ENCODE measurements around the gene CMIP. TPM values are rescaled to one million over a fixed set of nuclear protein-coding genes. Genes with fewer than 3 reads are reported as not detected.
A peak's percentile ranks its signal among the peaks of the same experiment; 100 is the strongest.
"Not testable (repeated sequence)": the region's sequence is repeated elsewhere in the genome, so short reads cannot be mapped to it uniquely, and the experiment has no call there.

Gene CMIP
- total RNA-seq, 1 donor from 2014 or later, result 10.5 TPM

DNA sequence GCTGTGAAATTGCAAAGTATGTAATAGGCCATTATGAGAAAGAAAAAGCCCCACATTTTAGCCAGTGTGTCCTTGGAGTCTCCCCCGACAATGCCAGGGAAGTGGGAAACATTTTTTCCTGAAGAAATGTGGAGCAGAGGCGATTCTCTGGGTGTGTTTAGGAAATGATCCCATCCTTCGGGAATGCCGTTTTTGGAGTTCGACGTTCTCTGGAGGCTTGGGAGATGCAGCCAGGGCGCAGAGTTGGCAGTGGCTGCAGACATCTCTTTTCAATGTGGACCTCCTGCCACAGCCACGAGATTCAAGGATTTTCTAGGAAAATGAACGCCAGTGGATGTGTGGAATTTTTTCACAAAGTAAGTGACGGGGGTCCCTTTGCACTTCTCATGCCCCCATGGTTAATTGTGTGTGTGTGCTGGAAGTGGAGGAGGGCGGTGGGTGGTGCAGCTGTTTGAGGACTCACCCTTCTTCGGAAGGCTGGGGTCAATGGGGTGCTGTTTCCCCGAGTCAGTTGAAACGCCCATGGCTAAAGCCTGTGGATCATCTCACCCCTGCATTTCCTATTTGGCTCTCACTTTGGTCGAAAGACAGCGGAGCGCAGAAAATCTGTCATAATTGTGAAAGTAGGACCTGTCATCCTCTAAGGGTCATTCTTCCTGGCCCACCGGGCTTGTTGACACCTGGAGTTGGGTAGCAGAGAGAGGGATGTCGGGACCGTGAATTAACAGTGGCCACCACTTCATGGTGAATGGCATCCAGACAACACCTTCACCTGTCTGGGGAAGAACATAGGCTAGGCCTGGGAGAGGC, 73.2 kb downstream of the CMIP start:
- ATAC-seq, result no peak
- intact Hi-C loops (cut with DNase I), result no loop called here
- no peak for DNase-seq (ENCODE audit: missing footprints)

DNA sequence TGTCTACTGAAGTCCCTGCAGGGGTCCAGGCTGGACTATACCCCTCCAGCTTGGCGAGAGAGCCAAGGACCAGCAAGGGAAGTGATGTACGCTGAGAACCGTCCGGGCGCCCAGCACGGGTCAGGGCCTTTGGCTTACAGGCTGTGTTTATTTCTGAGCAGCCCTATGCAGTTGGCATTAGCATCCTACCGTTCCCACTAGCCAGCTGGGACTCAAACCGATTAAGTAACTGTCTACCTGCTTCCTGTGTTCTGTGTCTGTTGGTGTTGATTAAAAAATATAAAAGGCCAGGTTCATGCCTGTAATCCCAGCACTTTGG, 73.8 kb downstream of the CMIP start:
- DNase-seq (ENCODE audit: missing footprints) (no peak), ATAC-seq (no peak)
- intact Hi-C loops (cut with DNase I), result no loop called here

DNA sequence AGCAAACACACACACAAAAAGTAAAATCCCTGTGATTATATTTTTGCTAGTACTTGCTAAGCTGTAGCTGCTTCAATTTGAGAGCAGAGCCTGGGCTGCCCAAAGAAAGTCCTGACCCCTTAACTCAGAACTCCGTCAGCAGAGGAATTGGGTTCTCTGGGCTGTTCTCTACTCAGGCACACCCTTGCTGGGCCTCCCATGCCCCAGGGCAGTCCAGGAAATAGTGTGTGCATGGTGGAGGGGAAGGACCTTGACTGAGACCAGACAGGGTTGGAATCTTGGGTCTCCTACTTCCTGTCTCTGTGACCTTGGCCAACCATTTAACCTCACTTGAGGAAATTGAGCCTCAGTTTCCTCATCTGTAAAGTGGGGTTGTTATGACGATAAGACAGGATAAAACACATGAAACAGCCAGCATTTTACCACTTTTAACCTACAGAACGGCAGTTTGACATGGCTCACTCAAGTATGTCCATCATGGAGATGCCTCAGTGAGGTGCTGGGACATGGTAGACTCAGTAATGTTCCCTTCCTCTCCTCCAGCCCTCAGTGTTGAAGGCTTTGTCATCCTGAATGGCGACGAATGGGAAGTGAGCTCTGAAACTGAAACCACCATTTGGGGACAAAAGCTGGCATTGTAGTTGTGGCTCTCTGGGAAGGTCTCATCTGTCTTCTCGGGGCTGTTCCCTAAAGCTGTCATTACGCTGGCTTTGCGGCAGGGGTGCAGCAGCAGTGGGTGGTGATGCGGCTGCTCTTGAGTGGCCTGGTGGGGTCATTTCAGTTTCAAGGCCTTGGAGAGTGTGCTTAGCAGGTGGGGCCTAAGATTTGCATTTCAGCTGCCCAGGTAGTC, 74.9 kb downstream of the CMIP start:
- no peak for DNase-seq (ENCODE audit: missing footprints)
- ATAC-seq, result peak; percentile 30
- intact Hi-C loops (cut with DNase I), result no loop called here

DNA sequence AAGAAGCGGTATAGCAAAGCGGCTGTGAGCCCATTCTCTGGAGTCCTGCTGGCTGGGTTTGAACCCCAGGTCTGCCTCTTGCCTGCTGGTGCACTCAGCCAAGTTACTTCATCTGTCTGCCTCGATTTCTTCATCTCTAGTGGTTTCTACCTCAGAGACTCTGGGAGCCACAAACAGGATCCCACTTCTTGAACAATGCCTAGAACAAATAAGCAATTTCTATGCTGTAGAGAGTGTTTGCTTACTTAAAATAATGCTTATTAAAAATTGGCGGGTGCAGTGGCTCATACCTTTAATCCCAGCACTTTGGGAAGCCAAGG, 75.5 kb downstream of the CMIP start:
- ATAC-seq (no peak), DNase-seq (ENCODE audit: missing footprints) (no peak)
- intact Hi-C loops (cut with DNase I), result no loop called here

DNA sequence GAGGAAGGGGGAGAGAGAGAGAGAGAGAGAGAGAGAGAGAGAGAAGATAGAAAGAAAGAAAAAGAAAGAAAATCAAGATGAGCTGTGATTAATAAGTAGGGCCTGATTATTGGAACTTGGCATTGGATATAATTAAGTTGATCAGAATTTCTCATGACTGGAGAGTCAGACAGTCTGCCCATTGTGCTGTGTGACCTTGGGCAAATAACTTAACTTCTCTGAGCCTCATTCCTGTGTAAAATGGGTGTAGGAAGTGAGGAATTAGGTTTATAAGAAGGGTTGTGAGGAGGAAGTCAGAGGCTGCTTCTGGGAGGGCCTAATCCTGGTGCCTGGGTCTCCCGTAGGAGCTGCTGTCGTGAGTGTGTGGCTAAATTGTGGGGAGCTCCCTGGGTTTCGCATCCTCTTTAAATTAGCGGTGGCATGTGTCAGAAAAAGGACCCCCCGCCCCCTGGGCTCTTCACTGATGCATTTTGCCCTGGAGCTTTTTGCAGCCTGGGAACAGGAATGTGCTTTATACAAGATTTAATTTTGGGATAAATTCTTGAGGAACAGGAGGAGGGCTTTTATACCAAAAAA, 76.0 kb downstream of the CMIP start:
- intact Hi-C loops (cut with DNase I), result no loop called here
- DNase-seq (ENCODE audit: missing footprints) (no peak), ATAC-seq (no peak)

DNA sequence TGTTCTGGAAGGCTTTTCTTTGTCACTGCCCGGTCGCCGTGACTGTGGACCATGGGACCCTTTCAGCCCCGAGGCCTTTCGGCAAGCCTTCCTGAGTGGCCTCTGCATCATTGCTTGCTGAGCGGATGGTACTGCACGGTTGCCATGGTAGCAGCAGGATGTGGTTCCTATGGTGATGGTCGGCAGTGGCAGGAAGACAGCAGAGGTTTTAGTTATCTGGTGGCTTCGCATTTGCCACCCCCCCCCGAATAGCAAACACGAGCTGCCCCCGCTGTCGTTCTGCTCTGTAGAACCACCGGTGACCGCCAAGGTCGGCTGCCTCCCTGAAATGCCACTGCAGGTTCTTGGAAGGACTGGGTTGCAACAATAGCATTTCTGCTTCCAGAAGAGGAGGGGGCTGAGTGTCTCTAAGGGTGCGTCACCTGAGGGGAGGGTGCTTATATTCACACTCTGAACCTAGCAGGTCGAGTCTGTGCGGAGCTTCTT, 76.6 kb downstream of the CMIP start:
- ATAC-seq (no peak), DNase-seq (ENCODE audit: missing footprints) (no peak)
- intact Hi-C loops (cut with DNase I), result no loop called here

DNA sequence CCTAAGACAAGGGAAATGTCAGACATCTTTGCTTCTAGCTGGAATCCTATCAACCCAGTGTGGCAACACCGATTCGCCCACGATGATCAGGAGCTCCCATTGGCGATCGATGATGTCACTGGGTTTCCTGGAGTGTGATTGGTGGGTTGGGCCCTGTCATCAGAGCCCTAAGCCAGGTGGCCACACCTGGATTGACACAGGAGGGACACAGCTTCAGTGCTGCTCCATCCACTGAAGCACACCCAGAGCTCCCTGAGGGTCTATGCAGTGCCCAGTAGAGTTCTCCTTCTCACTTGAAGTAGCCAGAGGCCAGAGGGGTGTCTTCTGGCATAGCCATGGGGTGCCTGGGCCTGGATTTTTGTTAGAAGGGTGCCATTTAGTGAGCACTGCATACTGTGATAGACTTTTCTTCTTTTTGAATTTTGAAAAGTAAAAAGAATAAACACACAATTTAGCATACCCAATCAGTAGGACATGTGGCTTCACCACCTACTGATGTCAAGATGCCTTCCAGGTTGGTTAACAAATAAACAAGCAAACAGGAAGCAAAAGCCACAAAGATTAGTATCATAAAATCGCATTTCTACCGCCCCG, 77.6 kb downstream of the CMIP start:
- intact Hi-C loops (cut with DNase I), result no loop called here
- no peak for DNase-seq (ENCODE audit: missing footprints)
- ATAC-seq, result no peak

DNA sequence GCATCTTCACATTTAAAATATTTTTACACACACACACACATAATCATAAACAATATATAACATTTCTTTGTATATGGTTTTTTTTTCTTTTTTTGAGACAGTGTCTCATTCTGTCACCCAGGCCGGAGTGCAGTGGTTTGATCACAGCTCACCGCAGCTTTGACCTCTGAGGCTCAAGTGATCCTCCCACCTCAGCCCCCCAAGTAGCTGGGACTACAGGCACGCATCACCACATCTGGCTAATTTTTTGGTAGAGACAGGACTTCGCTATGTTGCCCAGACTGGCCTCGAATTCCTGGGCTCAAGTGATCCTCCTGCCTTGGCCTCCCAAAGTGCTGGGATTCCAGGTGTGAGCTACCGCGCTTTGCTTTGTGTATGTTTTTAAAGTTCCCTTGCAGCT, 78.2 kb downstream of the CMIP start:
- intact Hi-C loops (cut with DNase I); DNase-seq (ENCODE audit: missing footprints); ATAC-seq: not testable (repeated sequence)

DNA sequence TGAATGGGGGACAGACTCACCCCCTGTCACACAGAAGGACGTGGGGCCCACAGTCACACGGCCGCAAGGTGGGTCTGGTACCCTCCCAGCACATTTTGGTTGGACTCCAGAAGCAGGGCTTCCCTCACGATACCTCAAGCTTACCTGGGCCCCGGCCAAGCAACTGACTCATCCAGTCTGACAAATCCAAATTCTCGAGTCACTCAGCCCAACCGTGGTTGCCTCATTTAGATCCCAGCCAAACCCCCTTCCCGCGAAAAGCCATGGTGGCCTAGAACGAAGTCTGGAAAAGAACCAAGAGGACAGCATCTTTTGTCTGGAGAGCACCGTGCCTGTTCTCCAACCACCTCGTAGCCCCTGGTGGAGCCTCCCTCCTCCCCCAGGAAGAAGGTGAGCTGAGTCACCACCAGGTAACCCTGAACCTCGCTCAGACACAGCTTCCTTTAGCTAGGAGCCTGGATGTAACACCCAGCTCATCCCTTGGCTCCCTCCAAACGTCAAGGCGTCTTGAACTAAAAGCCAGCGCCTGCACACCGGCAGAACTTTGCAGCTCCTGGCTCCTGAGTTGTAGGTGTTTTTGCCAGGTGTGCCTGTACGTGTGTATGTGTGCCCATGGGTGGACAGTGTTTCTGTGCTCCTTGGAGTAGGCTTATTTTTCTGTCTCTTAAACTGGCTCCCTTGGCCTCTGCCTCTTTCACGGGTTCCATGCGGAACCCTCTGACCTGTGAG, 78.9 kb downstream of the CMIP start:
- no peak for ATAC-seq
- DNase-seq (ENCODE audit: missing footprints), result no peak
- intact Hi-C loops (cut with DNase I), result no loop called here

DNA sequence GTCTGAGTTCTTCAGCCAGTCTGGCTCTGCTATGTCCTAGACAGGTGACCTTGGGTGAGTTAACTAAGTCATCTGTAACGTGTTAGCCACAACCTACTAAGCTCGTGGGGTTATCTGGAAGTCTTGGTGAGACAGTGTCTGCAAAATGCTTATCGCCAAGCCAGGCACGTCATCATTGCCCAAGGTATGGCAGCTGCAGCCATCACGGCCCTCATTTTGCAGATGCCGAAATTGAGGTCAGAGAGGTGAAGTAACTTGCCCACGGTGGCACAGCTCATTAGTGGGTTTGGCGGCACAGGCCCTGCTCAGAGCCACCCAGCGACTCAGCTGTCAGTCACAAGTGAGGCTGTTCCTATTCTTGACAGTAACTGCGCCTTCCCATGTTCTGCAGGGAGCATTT, 79.8 kb downstream of the CMIP start:
- DNase-seq (ENCODE audit: missing footprints), result no peak
- intact Hi-C loops (cut with DNase I), result no loop called here
- ATAC-seq, result no peak

DNA sequence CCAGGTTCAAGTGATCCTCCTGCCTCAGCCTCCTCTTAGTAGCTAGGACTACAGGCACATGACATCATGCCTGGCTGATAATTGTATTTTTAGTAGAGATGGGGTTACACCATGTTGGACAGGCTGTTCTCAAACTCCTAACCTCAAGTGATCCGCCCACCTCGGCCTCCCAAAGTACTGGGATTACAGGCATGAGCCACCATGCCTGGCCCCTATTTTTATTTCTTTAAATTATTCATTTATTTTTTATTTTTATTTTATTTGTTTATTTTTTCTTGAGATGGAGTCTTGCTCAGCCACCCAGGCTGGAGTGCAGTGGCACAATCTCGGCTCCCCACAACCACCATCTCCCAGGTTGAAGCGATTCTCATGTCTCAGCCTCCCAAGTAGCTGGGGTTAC, 80.3 kb downstream of the CMIP start:
- ATAC-seq; intact Hi-C loops (cut with DNase I); DNase-seq (ENCODE audit: missing footprints): not testable (repeated sequence)

DNA sequence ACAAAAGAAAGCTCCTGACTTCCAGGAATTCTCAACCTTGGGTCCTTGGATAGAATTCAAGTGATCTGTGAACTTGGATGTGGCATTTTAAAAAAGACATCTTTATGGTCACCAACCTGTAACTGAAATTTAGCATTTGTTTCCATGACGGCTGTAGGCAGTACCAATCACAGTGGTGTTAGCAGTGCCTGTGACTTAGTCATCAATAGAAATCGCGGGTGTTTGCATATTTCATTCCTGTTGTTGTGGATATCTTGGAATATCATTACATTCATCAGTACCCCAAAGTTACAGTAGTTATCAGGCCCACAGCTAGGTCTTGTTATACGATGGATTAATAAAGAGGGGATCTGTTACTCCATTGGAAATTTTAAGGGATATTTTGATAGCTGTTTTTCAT, 81.6 kb downstream of the CMIP start:
- ATAC-seq (no peak), DNase-seq (ENCODE audit: missing footprints) (no peak)
- intact Hi-C loops (cut with DNase I), result no loop called here

DNA sequence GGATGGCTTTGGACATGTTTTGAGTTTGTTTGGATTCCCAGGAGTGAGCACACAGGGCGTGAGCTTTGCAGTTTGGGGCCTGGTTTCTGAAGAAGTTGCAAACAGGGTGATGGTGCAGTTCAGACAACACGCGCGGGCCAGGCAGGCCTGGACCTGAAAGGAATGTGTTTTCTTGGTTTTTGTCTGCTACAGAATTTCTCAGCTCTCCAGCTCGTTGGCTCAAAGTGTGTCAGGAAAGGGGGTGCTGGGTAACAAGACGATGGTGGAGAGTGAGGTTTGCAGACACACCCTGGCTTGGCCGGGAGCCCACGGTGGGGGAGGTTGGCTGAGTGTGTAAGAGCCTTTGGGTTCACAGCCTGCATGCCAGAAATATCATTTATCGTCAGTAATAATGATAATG, 82.3 kb downstream of the CMIP start:
- DNase-seq (ENCODE audit: missing footprints) (no peak), ATAC-seq (peak; percentile 51)
- intact Hi-C loops (cut with DNase I), result no loop called here

DNA sequence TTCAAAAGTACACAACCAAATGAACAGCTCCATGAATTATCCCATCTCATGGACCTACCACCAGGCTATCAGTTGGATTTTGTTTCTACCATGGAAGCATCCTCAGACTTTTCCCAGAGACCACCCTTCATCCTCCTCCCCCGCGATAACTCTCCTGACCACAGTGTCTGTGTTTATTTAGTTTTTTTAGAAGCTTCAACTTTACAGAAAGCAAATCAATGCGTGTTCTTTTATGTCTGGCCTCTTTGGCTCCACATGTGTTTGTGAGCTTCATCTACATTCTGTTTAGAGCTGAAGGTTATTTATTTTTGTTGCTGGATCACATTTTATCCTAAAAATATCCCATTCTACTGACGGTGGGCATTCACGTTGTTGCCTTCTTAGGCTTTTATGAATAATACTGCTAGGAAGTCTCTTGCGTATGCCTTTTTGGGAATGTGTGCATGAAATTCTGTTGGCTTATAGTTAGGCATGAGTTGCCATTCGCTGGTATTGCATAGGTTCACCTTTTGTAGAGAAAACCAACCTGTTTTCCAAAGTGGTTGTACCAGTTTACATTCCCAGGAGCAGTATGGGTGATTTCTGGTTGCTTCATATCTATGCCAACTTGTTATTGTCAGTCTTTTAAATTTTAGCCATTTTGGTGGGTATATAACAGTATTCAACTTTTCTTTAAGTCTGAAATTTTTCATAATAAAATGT, 83.0 kb downstream of the CMIP start:
- ATAC-seq (no peak), DNase-seq (ENCODE audit: missing footprints) (no peak)
- intact Hi-C loops (cut with DNase I), result no loop called here

DNA sequence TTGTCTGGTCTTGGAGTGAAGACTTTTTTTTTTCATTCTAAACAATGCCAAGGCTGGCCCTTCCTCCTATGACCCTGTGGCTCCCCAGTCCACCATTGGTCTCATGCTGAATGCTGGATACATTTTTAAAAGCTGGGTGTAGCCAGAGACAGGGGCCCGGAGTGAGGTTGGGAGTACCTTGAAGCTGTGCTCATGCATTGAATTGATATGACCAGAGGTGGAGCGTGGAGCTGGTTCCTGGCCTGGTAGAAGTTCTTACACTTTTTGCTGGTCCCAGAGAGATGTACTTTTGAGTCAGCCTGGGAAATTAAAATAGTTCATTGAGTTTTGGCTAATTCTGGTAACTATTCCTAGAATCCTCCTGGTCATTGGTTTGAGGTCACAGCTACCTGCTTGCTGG, 83.6 kb downstream of the CMIP start:
- intact Hi-C loops (cut with DNase I), result no loop called here
- DNase-seq (ENCODE audit: missing footprints), result no peak

DNA sequence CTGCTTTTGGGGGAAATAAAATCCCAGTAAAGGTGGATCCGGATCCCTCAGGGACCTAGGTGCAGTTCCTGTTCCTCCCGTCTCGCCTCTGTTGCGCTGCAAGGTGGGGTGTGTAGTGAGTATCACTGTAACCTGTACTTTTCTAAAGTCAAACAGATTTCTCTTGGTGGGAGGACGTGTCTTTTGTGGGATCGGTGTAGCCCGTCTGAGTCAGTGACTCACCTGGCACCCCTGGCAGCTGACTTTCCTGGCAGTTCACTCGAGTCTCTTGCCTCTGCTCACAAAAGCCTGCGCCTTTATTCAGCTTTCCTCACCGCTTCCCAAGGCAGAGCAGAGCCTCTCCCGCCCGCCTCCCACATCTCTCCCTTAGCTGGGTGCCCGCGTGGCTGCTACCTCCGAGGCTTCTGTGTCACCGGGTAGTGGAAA, 85.7 kb downstream of the CMIP start:
- ATAC-seq (no peak), DNase-seq (ENCODE audit: missing footprints) (no peak)
- intact Hi-C loops (cut with DNase I), result no loop called here

More for the DNA sequence above, 83.6 kb downstream of the CMIP start:
- ATAC-seq, result no peak

DNA sequence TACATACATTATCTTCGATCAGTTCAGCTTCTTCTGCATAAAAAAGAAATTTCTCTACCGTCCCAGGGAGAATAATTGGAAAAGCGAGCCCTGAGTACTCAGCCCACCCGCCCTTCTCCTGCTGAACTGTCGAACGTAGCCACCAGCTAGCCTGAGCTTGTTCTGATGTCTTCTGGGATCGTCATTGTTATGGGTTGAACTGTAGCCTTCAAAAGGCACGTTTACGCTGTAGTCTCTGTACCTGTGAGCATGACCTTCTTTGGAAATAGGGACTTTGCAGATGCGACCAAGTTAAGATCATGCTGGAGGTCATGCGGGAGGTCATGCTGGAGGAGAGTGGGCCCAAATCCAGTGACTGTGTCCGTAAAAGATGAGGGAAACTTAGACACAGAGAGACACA, 86.2 kb downstream of the CMIP start:
- intact Hi-C loops (cut with DNase I), result no loop called here
- ATAC-seq (no peak), DNase-seq (ENCODE audit: missing footprints) (no peak)

DNA sequence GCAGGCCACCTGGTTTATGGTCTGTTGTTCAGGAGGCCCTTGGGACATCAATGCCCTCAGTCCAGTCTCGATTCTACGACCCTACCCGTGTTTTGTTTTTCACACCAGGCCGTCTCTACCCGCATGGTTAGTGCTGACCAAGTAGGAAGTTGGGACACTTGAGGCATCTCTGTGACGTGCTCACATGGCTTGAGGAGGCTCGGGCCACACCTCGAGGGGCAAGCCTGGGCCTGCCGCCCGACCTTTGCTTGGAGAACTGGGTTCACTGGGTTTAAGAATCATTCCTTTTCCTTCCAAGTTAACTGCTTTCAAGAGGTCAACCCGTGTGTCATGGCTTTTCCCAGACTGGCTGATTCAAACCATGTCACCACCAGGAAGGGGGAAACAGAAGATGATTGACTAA, 86.8 kb downstream of the CMIP start:
- DNase-seq (ENCODE audit: missing footprints) (no peak), ATAC-seq (no peak)
- intact Hi-C loops (cut with DNase I), result no loop called here

All from Right ventricle myocardium inferior (tissue), 1 donor.